Endothelial cell of umbilical vein (primary cell): ENCODE measurements around the gene OR2AE1. TPM values are rescaled to one million over a fixed set of nuclear protein-coding genes. Genes with fewer than 3 reads are reported as not detected.

Source experiments
- BruUV-seq: library from RNA; stranded (reverse); fragments of 400-500 nt; replicated peaks from 2 replicates; lab custom pipeline; 2021; lab: Mats Ljungman, UMichigan
- CTCF ChIA-PET: fragments of 300-600, 350-600 bp; sonication (Branson Sonifier 250); formaldehyde crosslinking; loops from one replicate; lab custom pipeline; 2021; ENCODE audit warnings: antibody characterized with exemption, inconsistent platforms; lab: Charles Lee
- POLR2A ChIA-PET: fragments of 300-600, 350-600 bp; sonication (Branson Sonifier 250); formaldehyde crosslinking; loops from one replicate; lab custom pipeline; 2021; ENCODE audit warnings: antibody characterized with exemption, inconsistent platforms; lab: Charles Lee
- DNase-seq: peaks from one replicate; pipeline ENCODE4 v3.0.0-alpha.2; 2011; ENCODE audit warnings: low read depth, low spot score
- FAIRE-seq: peaks from 2 replicates; lab custom pipeline; 2011; peaks lifted over from hg19 to GRCh38; lab: Jason Lieb, UNC
- H2AFZ ChIP-seq: 2 replicates; pipeline ENCODE4 v1.6.0; 2012; ENCODE audit warnings: low read depth, low read length, control low read depth, inconsistent platforms
- H3K27ac ChIP-seq: 2 replicates; pipeline ENCODE4 v1.5.1; 2011; ENCODE audit warnings: low read depth, mild to moderate bottlenecking, control low read depth, low read length, moderate library complexity; ENCODE audit not compliant: insufficient read depth
- H3K27me3 ChIP-seq, 2 experiments: 2 replicates each; pipeline versions ENCODE4 v1.6.0 to v1.6.1; 2011; ENCODE audit warnings: low read length in 2 of 2, mixed read lengths in 1 of 2; ENCODE audit not compliant: control insufficient read depth in 2 of 2, insufficient read depth in 2 of 2
- H3K36me3 ChIP-seq, 2 experiments: 2 replicates in 1 of 2; 3 replicates in 1 of 2; pipeline ENCODE4 v1.5.1; 2011; ENCODE audit warnings: low read length in 2 of 2, mild to moderate bottlenecking in 1 of 2, moderate library complexity in 1 of 2; ENCODE audit not compliant: control insufficient read depth in 2 of 2, insufficient read depth in 2 of 2; ENCODE audit errors: extremely low read depth in 1 of 2
- H3K4me1 ChIP-seq: 3 replicates; pipeline ENCODE4 v1.5.1; 2011; ENCODE audit warnings: mild to moderate bottlenecking, low read length; ENCODE audit not compliant: control insufficient read depth, insufficient read depth; ENCODE audit errors: extremely low read depth
- H3K4me2 ChIP-seq: 2 replicates; pipeline ENCODE4 v1.6.1; 2011; ENCODE audit warnings: low read length, control low read depth, mixed read lengths; ENCODE audit not compliant: insufficient read depth
- H3K4me3 ChIP-seq, 3 experiments: fragments of 200-600 bp in 1 of 3; sonication (generic), shearing (Covaris generic) in 1 of 3; replicated peaks in 1 of 3; 2 replicates each; pipeline ENCODE4 v1.5.1; 2011 to 2016; ENCODE audit warnings: control low read depth in 3 of 3, low read length in 3 of 3, mild to moderate bottlenecking in 2 of 3, inconsistent platforms in 1 of 3, low read depth in 1 of 3, moderate library complexity in 1 of 3; ENCODE audit not compliant: insufficient read depth in 1 of 3
- H3K79me2 ChIP-seq: 2 replicates; pipeline ENCODE4 v1.6.0; 2012; ENCODE audit warnings: low read length, inconsistent platforms; ENCODE audit not compliant: control insufficient read depth, insufficient read depth
- H3K9ac ChIP-seq: replicated peaks from 2 replicates; pipeline ENCODE3; 2011; ENCODE audit warnings: low read length, control low read depth; ENCODE audit not compliant: insufficient read depth; ENCODE audit errors: extremely low read depth
- H3K9me1 ChIP-seq: replicated peaks from 3 replicates; pipeline ENCODE4 v1.6.0; 2011; ENCODE audit warnings: mild to moderate bottlenecking, low read length; ENCODE audit not compliant: control insufficient read depth, insufficient read depth; ENCODE audit errors: extremely low read depth
- H3K9me3 ChIP-seq: replicated peaks from 2 replicates; pipeline ENCODE4 v1.5.1; 2012; ENCODE audit warnings: low read length, inconsistent platforms; ENCODE audit not compliant: control insufficient read depth, insufficient read depth
- H4K20me1 ChIP-seq: replicated peaks from 2 replicates; pipeline ENCODE3; 2011; ENCODE audit warnings: mild to moderate bottlenecking, low read length; ENCODE audit not compliant: control insufficient read depth, insufficient read depth; ENCODE audit errors: extremely low read depth
- GATA2 ChIP-seq: IDR thresholded peaks from 2 replicates; pipeline ENCODE4 v1.7.0; 2011; ENCODE audit warnings: low read depth, mild to moderate bottlenecking, moderate library complexity, mixed read lengths, low read length; ENCODE audit not compliant: insufficient read length, insufficient read depth
- MYC ChIP-seq: IDR thresholded peaks from one replicate; pipeline ENCODE4 v1.6.1; 2011; ENCODE audit warnings: mild to moderate bottlenecking, low read depth, low read length
- POLR2A ChIP-seq: IDR thresholded peaks from 2 replicates; pipeline ENCODE4 v1.6.1; 2012; ENCODE audit warnings: low read depth, mild to moderate bottlenecking, control low read depth, low read length
- POLR2AphosphoS5 ChIP-seq: IDR thresholded peaks from 2 replicates; pipeline ENCODE4 v1.6.1; 2012; ENCODE audit warnings: low read depth, mild to moderate bottlenecking, control low read depth, low read length, moderate library complexity; ENCODE audit not compliant: insufficient read depth
- dilution Hi-C: fragments of 300-500 bp; cut with MboI; formaldehyde crosslinking; loops from one replicate; pipeline ENCODE4 v1.15.0; 2019; ENCODE audit warnings: low sequenced_read_pairs; ENCODE audit not compliant: extremely low pct_ligation_motif_present
- intact Hi-C: fragments of 100-400 bp; cut with micrococcal nuclease; formaldehyde crosslinking; loops from one replicate; pipeline ENCODE4 v1.10.0; 2022
- polyA plus RNA-seq, 4 experiments: library from polyadenylated mRNA; depleted of rRNA in 3 of 4; stranded (reverse) in 3 of 4; unstranded in 1 of 4; fragments of >200 nt; gene quantifications; 2 replicates each; pipeline versions ENCODE4 v1.2.1 to v1.2.3, GENCODE V29; 2011 to 2012; ENCODE audit warnings: missing spikeins in 1 of 4
- total RNA-seq: library from RNA; stranded (reverse); gene quantifications from 2 replicates; pipeline ENCODE4 v1.2.3, GENCODE V29; 2021
- TF ChIP-seq, protein P1 (sequence below): IDR thresholded peaks from 2 replicates; pipeline ENCODE4 v1.6.1; 2011; ENCODE audit not compliant: insufficient read depth, insufficient read length
- TF ChIP-seq, protein P2 (sequence below), 2 donors: IDR thresholded peaks; 1 replicate in 1 of 2; 2 replicates in 1 of 2; pipeline ENCODE4 v1.5.1; 2011; ENCODE audit warnings: low read length in 2 of 2, mild to moderate bottlenecking in 2 of 2, moderate library complexity in 2 of 2, control low read depth in 1 of 2, inconsistent platforms in 1 of 2, low read depth in 1 of 2; ENCODE audit not compliant: insufficient read depth in 1 of 2; ENCODE audit errors: extremely low read depth in 1 of 2

Gene OR2AE1
- total and polyA plus RNA-seq, 2 donors (not counting 3 experiments of a cell fraction or from before 2014, with no cell fraction given): 0.18 TPM; not detected in 1

GRCh38 chr7:99834382-99834781 lies 42.5 kb downstream of the OR2AE1 start:
- dilution Hi-C loops: no loop called here
- no peaks in the 10 kb centered on the region for H3K79me2 ChIP-seq
- TF ChIP-seq POLR2AphosphoS5 (no peak), MYC (no peak), POLR2A (no peak), GATA2 (no peak)
- TF ChIP-seq, protein P1, sequence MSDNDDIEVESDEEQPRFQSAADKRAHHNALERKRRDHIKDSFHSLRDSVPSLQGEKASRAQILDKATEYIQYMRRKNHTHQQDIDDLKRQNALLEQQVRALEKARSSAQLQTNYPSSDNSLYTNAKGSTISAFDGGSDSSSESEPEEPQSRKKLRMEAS: no peak
- TF ChIP-seq, protein P2, sequence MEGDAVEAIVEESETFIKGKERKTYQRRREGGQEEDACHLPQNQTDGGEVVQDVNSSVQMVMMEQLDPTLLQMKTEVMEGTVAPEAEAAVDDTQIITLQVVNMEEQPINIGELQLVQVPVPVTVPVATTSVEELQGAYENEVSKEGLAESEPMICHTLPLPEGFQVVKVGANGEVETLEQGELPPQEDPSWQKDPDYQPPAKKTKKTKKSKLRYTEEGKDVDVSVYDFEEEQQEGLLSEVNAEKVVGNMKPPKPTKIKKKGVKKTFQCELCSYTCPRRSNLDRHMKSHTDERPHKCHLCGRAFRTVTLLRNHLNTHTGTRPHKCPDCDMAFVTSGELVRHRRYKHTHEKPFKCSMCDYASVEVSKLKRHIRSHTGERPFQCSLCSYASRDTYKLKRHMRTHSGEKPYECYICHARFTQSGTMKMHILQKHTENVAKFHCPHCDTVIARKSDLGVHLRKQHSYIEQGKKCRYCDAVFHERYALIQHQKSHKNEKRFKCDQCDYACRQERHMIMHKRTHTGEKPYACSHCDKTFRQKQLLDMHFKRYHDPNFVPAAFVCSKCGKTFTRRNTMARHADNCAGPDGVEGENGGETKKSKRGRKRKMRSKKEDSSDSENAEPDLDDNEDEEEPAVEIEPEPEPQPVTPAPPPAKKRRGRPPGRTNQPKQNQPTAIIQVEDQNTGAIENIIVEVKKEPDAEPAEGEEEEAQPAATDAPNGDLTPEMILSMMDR (IDR thresholded peaks at IDR 0.05; ENCODE audit: extremely low read depth in 1 of 2, insufficient read depth in 1 of 2, low read depth in 1 of 2, low read length in 2 of 2): no peak
- DNase-seq (no peak), FAIRE-seq (no peak)
- ChIA-PET POLR2A (no interaction called here), CTCF (no interaction called here)
- no peaks in the 10 kb centered on the region for H3K4me1 ChIP-seq
- no peaks in the 10 kb centered on the region for H4K20me1 ChIP-seq
- H3K4me2 ChIP-seq: no peak overlapping the region
- no peak overlapping the region for H3K4me3 ChIP-seq
- H3K9me1 ChIP-seq: no peaks in the 10 kb centered on the region
- H3K27ac ChIP-seq: no peak overlapping the region
- peaks cover 19 to 30% of the 10 kb centered on the region in 2 experiments for H3K27me3 ChIP-seq
- no peak overlapping the region for H3K9ac ChIP-seq
- no peaks in the 10 kb centered on the region for H3K9me3 ChIP-seq
- H2AFZ ChIP-seq: no peak overlapping the region
- BruUV-seq: no TSS peak
- no peaks in the 10 kb centered on the region for H3K36me3 ChIP-seq
- intact Hi-C loops: no loop called here
